BJ (cell line): ENCODE measurements around the gene BST1. TPM values are rescaled to one million over a fixed set of nuclear protein-coding genes. Genes with fewer than 3 reads are reported as not detected.

ENCODE experiments used
- CTCF ChIA-PET: fragments of 350-600 bp; formaldehyde crosslinking; extraction: SDS; loops from one replicate; lab custom pipeline; 2021; ENCODE audit warnings: antibody characterized with exemption, inconsistent platforms; lab: Yijun Ruan, JAX
- POLR2A ChIA-PET: fragments of 300-600 bp; sonication (Branson Sonifier 250); formaldehyde crosslinking; extraction: SDS; loops from one replicate; lab custom pipeline; 2021; ENCODE audit warnings: antibody characterized with exemption; lab: Charles Lee
- DNase-seq: peaks from one replicate; pipeline ENCODE4 v3.0.0-alpha.2; 2011; ENCODE audit warnings: low read depth
- H3K27me3 ChIP-seq: 2 replicates; pipeline ENCODE4 v1.6.0; 2011; ENCODE audit warnings: low read length; ENCODE audit not compliant: control insufficient read depth, insufficient read depth
- H3K36me3 ChIP-seq: 2 replicates; pipeline ENCODE4 v1.5.1; 2011; ENCODE audit warnings: low read length; ENCODE audit not compliant: control insufficient read depth, insufficient read depth
- H3K4me3 ChIP-seq: 2 replicates; pipeline ENCODE4 v1.5.1; 2011; ENCODE audit warnings: low read depth, mild to moderate bottlenecking, control low read depth, low read length
- polyA plus RNA-seq: library from polyadenylated mRNA; depleted of rRNA; stranded (reverse); fragments of >200 nt; gene quantifications from 2 replicates; pipeline ENCODE4 v1.2.3, GENCODE V29; 2011
- TF ChIP-seq, protein P1 (sequence below): IDR thresholded peaks from 2 replicates; pipeline ENCODE4 v1.5.1; 2011; ENCODE audit warnings: low read depth, mild to moderate bottlenecking, control low read depth, inconsistent platforms, low read length, moderate library complexity; ENCODE audit not compliant: insufficient read depth

Gene BST1
- polyA plus RNA-seq, 1 experiment = 38.5 TPM

DNA sequence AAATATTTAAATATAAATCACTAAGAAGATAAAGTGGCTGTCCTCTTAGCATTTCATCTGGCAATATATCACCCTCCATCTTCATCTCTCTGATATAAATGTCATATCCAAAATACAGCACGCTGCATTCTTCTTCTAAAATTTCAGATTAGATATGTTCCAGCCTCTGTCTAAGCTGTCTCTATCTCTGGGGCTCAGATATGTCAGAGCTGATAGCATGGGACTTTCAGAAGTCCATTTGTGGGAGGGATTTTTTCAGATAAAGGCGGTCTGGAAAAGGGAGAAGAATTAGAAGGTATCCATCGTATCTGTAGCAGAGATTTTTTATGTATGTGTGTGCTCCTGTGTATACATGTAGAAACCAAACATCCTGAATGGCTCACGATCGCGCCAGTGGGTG lies 50.2 kb downstream of the BST1 start:
- Histone ChIP-seq H3K4me3 (no peak overlapping the region), H3K27me3 (no peaks in the 10 kb centered on the region), H3K36me3 (no peaks in the 10 kb centered on the region)
- TF ChIP-seq, protein P1, sequence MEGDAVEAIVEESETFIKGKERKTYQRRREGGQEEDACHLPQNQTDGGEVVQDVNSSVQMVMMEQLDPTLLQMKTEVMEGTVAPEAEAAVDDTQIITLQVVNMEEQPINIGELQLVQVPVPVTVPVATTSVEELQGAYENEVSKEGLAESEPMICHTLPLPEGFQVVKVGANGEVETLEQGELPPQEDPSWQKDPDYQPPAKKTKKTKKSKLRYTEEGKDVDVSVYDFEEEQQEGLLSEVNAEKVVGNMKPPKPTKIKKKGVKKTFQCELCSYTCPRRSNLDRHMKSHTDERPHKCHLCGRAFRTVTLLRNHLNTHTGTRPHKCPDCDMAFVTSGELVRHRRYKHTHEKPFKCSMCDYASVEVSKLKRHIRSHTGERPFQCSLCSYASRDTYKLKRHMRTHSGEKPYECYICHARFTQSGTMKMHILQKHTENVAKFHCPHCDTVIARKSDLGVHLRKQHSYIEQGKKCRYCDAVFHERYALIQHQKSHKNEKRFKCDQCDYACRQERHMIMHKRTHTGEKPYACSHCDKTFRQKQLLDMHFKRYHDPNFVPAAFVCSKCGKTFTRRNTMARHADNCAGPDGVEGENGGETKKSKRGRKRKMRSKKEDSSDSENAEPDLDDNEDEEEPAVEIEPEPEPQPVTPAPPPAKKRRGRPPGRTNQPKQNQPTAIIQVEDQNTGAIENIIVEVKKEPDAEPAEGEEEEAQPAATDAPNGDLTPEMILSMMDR = no peak
- DNase-seq = no peak
- ChIA-PET POLR2A (no interaction called here), CTCF (no interaction called here)

DNA sequence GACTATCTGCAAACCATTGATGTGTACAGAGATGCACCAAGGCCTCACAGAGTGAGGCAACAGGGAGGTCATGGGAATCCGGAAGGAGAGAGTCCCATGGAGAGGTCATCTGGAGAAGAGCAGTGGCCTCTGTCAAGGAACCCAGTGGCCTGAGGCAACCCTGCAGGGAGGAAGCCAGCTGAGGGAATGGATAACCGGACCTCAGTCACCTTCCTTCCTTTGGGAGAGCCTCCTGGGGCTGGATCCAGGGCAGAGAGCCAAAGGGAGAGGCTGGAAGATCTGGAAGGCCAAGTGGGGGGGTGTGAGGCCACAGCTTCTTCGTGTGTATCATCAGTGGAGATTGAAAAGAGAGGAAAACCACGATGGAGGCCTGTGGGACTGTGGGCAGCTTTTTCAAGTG lies 50.9 kb downstream of the BST1 start:
- ChIA-PET POLR2A (no interaction called here), CTCF (no interaction called here)
- TF ChIP-seq, protein P1 = no peak
- DNase-seq = no peak
- Histone ChIP-seq H3K4me3 (no peak overlapping the region), H3K27me3 (no peaks in the 10 kb centered on the region), H3K36me3 (no peaks in the 10 kb centered on the region)

DNA sequence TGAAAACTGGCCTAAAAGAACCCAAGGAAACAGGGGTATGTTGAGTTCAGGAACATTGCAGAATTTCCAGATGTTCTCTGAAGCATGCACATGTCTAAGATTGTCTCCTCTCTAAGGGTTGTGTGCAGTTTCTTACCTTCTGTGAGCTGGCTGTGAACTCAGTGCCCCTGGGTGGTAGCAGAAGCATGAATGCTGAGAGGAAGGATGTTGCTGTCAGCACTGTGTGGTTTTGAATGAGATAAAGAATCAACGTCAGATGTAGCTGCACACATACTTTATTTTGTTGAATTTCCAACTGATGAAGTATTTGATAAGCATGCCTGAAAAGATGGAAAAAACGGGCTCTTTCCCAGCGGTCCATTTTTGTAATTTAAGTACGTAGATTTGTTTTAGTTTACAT lies 51.5 kb downstream of the BST1 start:
- POLR2A ChIA-PET = no interaction called here
- no peak for DNase-seq
- Histone ChIP-seq H3K27me3 (no peaks in the 10 kb centered on the region), H3K4me3 (no peak overlapping the region), H3K36me3 (no peaks in the 10 kb centered on the region)
- CTCF ChIA-PET = no interaction called here
- TF ChIP-seq, protein P1 = no peak

DNA sequence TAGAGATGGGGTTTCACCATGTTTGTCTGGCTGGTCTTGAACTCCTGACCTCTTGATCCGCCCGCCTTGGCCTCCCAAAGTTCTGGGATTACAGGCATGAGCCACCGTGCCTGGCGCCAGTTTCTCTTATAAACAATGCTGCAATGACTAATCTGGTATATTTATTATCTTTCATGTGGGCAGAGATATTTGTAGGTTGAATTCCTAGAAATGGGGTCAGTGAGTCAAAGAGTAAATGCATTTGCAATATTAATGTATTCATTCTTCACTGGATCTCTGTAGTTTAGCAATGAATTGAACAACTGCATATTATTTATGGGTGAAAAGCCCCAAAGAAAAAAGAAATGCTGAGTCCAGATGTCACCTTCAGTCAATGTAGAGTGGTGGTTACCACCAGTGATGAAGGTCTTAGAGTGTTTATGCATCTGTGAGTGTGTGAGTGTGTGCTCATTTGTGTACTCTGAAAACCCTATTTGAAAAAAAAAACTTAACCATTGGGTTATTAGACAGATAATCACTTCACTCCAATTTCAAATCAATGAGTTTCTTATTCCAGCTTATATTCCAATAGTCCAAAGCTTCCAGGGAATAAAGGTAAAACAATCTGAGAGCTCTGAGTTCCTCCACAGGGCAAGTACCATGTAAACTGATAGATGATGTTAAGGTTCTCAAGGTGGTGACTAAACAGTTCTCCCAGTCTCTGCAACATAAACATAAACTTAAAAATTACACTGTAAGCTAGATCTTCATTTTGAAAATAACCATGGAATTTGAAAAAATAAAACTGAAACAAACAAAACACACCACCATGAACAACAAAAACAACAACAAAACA lies 52.7 kb downstream of the BST1 start:
- DNase-seq = no peak
- Histone ChIP-seq H3K36me3 (no peaks in the 10 kb centered on the region), H3K4me3 (no peak overlapping the region), H3K27me3 (no peaks in the 10 kb centered on the region)
- ChIA-PET POLR2A (no interaction called here), CTCF (interaction anchor here (0.9 to 1.2 kb wide), 3 partner anchors 11 to 127 kb away, joined by 3 to 5 read pairs (median 3); no protein-coding TSS in a partner anchor)
- TF ChIP-seq, protein P1 = no peak

DNA sequence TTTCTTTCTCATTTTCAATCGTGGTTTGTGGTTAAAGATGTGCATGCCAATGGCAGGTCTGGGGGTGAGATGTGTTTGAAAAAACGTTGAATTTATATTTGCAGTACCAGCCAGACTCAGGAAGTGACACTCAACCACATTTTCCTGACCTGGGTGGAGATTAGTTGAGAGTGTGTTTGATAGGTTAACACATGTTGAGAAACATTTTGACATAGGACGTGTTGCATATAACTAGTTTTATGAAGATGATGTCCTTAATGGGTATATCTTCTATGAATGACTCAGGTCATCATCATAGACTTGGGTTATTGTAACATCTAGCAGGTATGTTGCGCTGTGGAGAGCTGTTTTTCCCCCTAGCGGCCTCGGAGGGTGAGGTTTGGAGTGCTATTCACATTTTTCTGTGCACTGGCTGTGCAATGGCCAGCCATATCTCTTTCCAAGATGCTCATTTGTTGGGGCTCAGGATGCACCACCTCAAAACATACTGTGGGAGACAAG lies 53.5 kb downstream of the BST1 start:
- TF ChIP-seq, protein P1 = no peak
- ChIA-PET POLR2A (no interaction called here), CTCF (interaction anchor here (1.1 to 1.5 kb wide), 3 partner anchors 9 to 212 kb away, joined by 3 to 5 read pairs (median 3); no protein-coding TSS in a partner anchor)
- Histone ChIP-seq H3K4me3 (no peak overlapping the region), H3K36me3 (no peaks in the 10 kb centered on the region), H3K27me3 (no peaks in the 10 kb centered on the region)
- no peak for DNase-seq
